Left lung (tissue), 10 donors: ENCODE measurements around the gene MMRN1. TPM values are rescaled to one million over a fixed set of nuclear protein-coding genes. Genes with fewer than 3 reads are reported as not detected.
"Not testable (repeated sequence)": the region's sequence is repeated elsewhere in the genome, so short reads cannot be mapped to it uniquely, and the experiment has no call there.

Experiments used
- ATAC-seq: fragments of 200-7000 bp; cut with Tn5 transposase; one replicate; pipeline ENCODE4 v1.9.1; 2020; ENCODE audit warnings: moderate library complexity
- DNase-seq, 4 donors: peaks; one replicate each; pipeline ENCODE4 v3.0.0-alpha.2; 2013 to 2020
- H3K27ac ChIP-seq, 2 donors: fragments of 200-600 bp; sonication (generic) in 1 of 2; one replicate each; pipeline versions ENCODE4 v1.5.0 to v1.8.0; 2020 to 2021
- H3K27me3 ChIP-seq, 2 donors: fragments of 200-600 bp; sonication (generic) in 1 of 2; one replicate each; pipeline versions ENCODE4 v1.5.0 to v1.8.0; 2020 to 2021
- H3K36me3 ChIP-seq, 2 donors: fragments of 200-600 bp; sonication (generic) in 1 of 2; one replicate each; pipeline versions ENCODE4 v1.5.0 to v1.8.0; 2020 to 2021
- H3K4me1 ChIP-seq, 2 donors: fragments of 200-600 bp; one replicate each; pipeline ENCODE4 v1.8.0; 2021
- H3K4me3 ChIP-seq, 2 donors: fragments of 200-600 bp; sonication (generic) in 1 of 2; one replicate each; pipeline versions ENCODE4 v1.5.0 to v1.8.0; 2020 to 2021; ENCODE audit warnings: mild to moderate bottlenecking in 1 of 2
- H3K9me3 ChIP-seq, 2 donors: fragments of 200-600 bp; sonication (generic) in 1 of 2; one replicate each; pipeline versions ENCODE4 v1.5.0 to v1.8.0; 2020 to 2021
- intact Hi-C, 2 donors: fragments of 100-400 bp; cut with DNase I; formaldehyde crosslinking; loops; one replicate each; pipeline versions ENCODE4 v1.11.2 to v1.14.2; 2022
- polyA plus RNA-seq, 6 donors: library from polyadenylated mRNA; unstranded; fragments of 120-200 nt; gene quantifications; one replicate each; pipeline ENCODE4 v1.2.1, GENCODE V29; 2013; ENCODE audit not compliant: insufficient read length in 6 of 6
- total RNA-seq, 2 donors: library from RNA; stranded (reverse); fragmentation: NEBNext Ultra II Directional; extraction: Animal tissue kit (Norgen Biotek cat#: 25700); gene quantifications; one replicate each; pipeline ENCODE4 v1.2.1, GENCODE V29; 2021
- TF ChIP-seq, protein P1 (sequence below), 2 donors: fragments of 200-600 bp; sonication (generic) in 1 of 2; IDR thresholded peaks; one replicate each; pipeline versions ENCODE4 v1.5.0 to v1.8.0; 2021; ENCODE audit warnings: antibody characterized with exemption in 2 of 2
- donor health status: DM: no; HTN: yes; CAD: no.
- donor health status: DM: no; HTN: no; CAD: no.

Gene MMRN1
- total and polyA plus RNA-seq, 8 donors = 19.4 to 62.1 (median 28.7) TPM

DNA sequence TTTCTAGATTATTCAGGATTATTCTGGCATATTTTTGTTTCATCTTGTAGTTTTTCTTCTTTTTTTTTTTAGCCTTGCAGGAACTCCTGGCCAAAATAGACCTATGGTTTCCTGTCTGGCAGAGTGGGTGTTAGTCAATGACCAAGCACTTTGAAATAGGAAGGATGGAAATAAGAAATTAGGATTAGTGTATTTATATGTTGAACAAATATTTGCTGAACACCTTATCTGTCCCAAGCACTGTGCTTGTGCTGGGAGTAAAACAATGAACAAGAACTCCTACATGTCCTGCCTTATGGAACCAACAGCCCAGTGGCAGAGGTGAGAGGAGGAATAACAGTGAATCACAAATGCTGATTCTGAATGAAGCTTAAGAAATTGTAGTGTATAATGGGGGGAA, 4.5 kb downstream of the MMRN1 start:
- Histone ChIP-seq H3K4me1 (peaks cover 0 to 9% of the 10 kb centered on the region in 2 donors), H3K9me3 (no peaks in the 10 kb centered on the region), H3K4me3 (no peak overlapping the region), H3K27me3 (no peaks in the 10 kb centered on the region), H3K36me3 (no peaks in the 10 kb centered on the region), H3K27ac (no peak overlapping the region)
- TF ChIP-seq, protein P1, sequence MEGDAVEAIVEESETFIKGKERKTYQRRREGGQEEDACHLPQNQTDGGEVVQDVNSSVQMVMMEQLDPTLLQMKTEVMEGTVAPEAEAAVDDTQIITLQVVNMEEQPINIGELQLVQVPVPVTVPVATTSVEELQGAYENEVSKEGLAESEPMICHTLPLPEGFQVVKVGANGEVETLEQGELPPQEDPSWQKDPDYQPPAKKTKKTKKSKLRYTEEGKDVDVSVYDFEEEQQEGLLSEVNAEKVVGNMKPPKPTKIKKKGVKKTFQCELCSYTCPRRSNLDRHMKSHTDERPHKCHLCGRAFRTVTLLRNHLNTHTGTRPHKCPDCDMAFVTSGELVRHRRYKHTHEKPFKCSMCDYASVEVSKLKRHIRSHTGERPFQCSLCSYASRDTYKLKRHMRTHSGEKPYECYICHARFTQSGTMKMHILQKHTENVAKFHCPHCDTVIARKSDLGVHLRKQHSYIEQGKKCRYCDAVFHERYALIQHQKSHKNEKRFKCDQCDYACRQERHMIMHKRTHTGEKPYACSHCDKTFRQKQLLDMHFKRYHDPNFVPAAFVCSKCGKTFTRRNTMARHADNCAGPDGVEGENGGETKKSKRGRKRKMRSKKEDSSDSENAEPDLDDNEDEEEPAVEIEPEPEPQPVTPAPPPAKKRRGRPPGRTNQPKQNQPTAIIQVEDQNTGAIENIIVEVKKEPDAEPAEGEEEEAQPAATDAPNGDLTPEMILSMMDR (IDR thresholded peaks at IDR 0.05) = no peak
- DNase-seq (no peak), ATAC-seq (no peak)
- intact Hi-C loops = no loop called here

DNA sequence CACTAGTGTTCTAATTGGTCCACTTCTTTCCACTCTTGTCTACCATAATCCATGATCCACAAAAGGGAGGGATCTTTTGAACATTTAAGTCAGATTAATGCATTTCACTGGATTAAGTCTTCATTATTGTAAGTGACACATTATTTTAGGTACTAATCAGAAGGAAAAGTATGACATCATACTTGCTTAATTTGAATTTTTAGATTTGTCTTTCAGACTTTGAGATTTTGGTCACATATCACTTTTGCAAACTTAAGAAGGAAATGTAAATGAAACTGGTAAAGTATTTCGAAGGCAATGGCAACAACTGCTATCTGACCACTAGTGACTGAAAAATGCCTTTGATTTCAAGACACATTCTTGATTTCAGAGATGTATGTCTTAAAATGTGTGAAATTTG, 5.2 kb downstream of the MMRN1 start:
- no peak overlapping the region for H3K4me3 ChIP-seq
- TF ChIP-seq, protein P1 (IDR thresholded peaks at IDR 0.05) = no peak
- ATAC-seq = no peak
- no peaks in the 10 kb centered on the region for H3K27me3 ChIP-seq
- intact Hi-C loops = no loop called here
- H3K4me1 ChIP-seq = peaks cover 0 to 4% of the 10 kb centered on the region in 2 donors
- H3K9me3 ChIP-seq = no peaks in the 10 kb centered on the region
- H3K36me3 ChIP-seq = no peaks in the 10 kb centered on the region
- no peak for DNase-seq
- no peak overlapping the region for H3K27ac ChIP-seq

DNA sequence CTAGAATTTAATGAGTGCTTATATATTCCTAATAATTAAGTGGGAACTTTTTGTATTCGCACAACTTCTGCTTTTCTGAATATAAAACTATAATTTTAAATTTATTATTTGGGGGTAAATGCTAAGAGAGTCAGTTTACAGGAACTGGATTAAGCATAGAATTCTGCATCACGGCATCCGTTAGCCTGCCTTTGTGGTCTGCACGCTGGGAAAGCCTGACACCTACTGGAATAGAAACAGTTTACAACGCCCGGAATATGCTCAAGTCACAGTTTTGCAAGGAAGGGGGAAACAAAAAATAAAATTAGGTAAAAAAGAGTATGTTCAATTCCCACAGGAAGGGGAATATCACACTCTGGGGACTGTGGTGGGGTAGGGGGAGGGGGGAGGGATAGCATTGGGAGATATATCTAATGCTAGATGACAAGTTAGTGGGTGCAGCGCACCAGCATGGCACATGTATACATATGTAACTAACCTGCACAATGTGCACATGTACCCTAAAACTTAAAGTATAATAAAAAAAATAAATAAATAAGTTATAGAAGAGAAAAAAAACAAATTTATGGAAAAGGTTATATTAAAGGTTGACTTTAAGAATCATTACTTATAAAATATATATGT, 7.3 kb downstream of the MMRN1 start:
- H3K9me3 ChIP-seq, H3K27me3 ChIP-seq, H3K36me3 ChIP-seq, H3K27ac ChIP-seq, H3K4me1 ChIP-seq, H3K4me3 ChIP-seq, intact Hi-C loops: not testable (repeated sequence)
- ATAC-seq = peak; percentile 92
- peak in 3 of 4 donors; percentile 31 to 65 (median 42) for DNase-seq
- TF ChIP-seq, protein P1 (IDR thresholded peaks at IDR 0.05) = peak; percentile 41 to 50

DNA sequence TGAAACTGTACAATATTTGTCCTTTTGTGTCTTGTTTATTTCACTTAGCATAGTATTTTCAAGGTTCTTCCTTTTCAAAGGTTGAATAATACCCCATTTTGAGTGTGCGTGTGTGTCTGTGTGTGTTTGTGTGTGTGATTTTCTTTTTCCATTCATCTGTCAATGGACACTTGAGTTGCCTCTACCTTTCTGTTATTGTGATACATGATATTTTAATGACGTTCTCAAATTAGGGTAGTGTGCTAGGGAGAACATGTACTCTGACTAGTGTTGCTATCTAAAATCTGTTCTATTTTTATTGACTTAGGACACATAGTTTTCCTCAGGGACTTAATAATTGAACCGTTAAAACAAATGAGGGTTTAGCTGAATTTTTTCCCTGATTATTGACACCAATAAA, 9.9 kb downstream of the MMRN1 start:
- Histone ChIP-seq H3K27ac (no peak overlapping the region), H3K4me3 (no peak overlapping the region), H3K9me3 (no peaks in the 10 kb centered on the region), H3K27me3 (no peaks in the 10 kb centered on the region), H3K4me1 (no peaks in the 10 kb centered on the region), H3K36me3 (no peaks in the 10 kb centered on the region)
- ATAC-seq (no peak), DNase-seq (no peak)
- intact Hi-C loops = no loop called here
- TF ChIP-seq, protein P1 (IDR thresholded peaks at IDR 0.05) = no peak

DNA sequence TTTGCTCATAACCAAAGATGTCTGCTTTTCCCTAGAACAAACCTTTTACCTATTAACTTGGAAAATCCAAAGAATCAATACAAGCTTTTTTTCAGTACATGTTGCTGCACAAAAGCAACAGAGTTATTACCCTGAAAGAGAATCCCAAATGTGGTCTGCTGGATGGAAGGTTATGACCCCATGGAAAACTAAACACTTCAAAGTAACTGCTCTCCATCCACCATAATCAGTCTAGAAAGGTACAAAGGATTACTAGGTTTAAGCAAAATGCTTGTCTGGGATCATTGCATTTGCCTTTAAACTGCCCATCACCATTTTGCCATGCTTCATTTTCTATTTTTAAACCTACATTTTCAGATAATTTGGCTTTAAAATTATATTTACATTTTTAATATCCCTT, 11.7 kb downstream of the MMRN1 start:
- Histone ChIP-seq H3K9me3 (no peaks in the 10 kb centered on the region), H3K4me3 (no peak overlapping the region), H3K36me3 (no peaks in the 10 kb centered on the region), H3K27me3 (no peaks in the 10 kb centered on the region), H3K27ac (no peak overlapping the region), H3K4me1 (no peaks in the 10 kb centered on the region)
- ATAC-seq (no peak), DNase-seq (no peak)
- intact Hi-C loops = no loop called here
- TF ChIP-seq, protein P1 (IDR thresholded peaks at IDR 0.05) = no peak
